Measurements from ENCODE around the gene PDE1C.

Gene PDE1C

GRCh38 chr7:31702354-31702753, 367.9 kb downstream of the PDE1C start:
- no peak for DNase-seq (ENCODE audit: low read depth, low spot score)
